HL-60 (cell line): ENCODE data around the gene MMRN2.
"Not testable (repeated sequence)": the region's sequence is repeated elsewhere in the genome, so short reads cannot be mapped to it uniquely, and the experiment has no call there.

Experiments used
- CTCF ChIP-seq: IDR thresholded peaks from one replicate; pipeline ENCODE4 v1.5.1; 2011; ENCODE audit warnings: low read length, control low read depth, inconsistent platforms; ENCODE audit not compliant: insufficient read depth
- GABPA ChIP-seq: IDR thresholded peaks from 2 replicates; pipeline ENCODE4 v1.6.1; 2012; ENCODE audit warnings: low read depth
- POLR2AphosphoS5 ChIP-seq: IDR thresholded peaks from 2 replicates; pipeline ENCODE4 v1.6.1; 2012; ENCODE audit warnings: low read depth
- SPI1 ChIP-seq: IDR thresholded peaks from 2 replicates; pipeline ENCODE4 v1.6.1; 2012; ENCODE audit warnings: low read depth, mild to moderate bottlenecking, borderline replicate concordance
- TF ChIP-seq, protein P1 (sequence below): IDR thresholded peaks from 2 replicates; pipeline ENCODE4 v1.6.1; 2012; ENCODE audit warnings: low read depth; ENCODE audit not compliant: insufficient replicate concordance

DNA sequence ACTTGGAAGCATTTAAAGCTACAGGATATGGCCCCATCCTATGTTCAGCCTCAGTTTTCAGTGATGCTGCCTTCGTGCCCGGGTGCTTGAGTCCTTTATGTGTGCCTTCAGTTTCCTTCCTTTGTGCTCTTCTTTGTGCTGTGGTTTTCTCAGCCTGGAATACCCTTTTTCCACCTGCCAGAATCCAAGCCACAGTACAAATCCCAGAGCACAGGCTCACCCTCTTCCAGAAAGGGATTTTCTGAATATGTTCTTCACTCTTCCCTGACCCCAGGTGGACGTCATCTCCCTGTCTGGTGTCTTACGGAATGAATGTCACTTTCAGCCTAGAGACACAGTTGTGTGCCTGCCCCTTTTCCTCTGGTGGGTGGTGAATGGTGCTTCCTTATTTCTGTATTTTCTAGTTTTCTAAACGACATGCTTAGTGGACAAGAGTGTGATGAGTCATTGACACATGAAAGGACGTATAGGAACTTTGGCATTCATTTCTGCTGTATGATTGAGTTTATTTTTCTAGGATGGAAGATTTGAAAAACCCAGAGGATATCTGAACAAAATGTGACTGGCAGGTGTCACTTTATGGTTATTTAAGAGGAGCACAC lies 42.5 kb upstream of the MMRN2 start:
- not testable (repeated sequence) for TF ChIP-seq CTCF, POLR2AphosphoS5, GABPA, SPI1
- TF ChIP-seq, protein P1, sequence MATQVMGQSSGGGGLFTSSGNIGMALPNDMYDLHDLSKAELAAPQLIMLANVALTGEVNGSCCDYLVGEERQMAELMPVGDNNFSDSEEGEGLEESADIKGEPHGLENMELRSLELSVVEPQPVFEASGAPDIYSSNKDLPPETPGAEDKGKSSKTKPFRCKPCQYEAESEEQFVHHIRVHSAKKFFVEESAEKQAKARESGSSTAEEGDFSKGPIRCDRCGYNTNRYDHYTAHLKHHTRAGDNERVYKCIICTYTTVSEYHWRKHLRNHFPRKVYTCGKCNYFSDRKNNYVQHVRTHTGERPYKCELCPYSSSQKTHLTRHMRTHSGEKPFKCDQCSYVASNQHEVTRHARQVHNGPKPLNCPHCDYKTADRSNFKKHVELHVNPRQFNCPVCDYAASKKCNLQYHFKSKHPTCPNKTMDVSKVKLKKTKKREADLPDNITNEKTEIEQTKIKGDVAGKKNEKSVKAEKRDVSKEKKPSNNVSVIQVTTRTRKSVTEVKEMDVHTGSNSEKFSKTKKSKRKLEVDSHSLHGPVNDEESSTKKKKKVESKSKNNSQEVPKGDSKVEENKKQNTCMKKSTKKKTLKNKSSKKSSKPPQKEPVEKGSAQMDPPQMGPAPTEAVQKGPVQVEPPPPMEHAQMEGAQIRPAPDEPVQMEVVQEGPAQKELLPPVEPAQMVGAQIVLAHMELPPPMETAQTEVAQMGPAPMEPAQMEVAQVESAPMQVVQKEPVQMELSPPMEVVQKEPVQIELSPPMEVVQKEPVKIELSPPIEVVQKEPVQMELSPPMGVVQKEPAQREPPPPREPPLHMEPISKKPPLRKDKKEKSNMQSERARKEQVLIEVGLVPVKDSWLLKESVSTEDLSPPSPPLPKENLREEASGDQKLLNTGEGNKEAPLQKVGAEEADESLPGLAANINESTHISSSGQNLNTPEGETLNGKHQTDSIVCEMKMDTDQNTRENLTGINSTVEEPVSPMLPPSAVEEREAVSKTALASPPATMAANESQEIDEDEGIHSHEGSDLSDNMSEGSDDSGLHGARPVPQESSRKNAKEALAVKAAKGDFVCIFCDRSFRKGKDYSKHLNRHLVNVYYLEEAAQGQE = not testable (repeated sequence)
